Omental fat pad (tissue), 4 donors: ENCODE results near the gene CSAD. TPM values are rescaled to one million over a fixed set of nuclear protein-coding genes. Genes with fewer than 3 reads are reported as not detected.

Source experiments
- ATAC-seq: fragments of 150-250 bp; one replicate; pipeline ENCODE4 v1.9.1; 2016; ENCODE audit warnings: mild to moderate bottlenecking, moderate library complexity; ENCODE audit not compliant: low FRiP score
- DNase-seq: peaks from one replicate; pipeline ENCODE4 v3.0.0-alpha.2; 2019; ENCODE audit warnings: low spot score
- CTCF ChIP-seq, 3 donors: fragments of 450-650 bp; IDR thresholded peaks; one replicate each; pipeline ENCODE4 v1.5.1; 2016 to 2017; ENCODE audit warnings: antibody characterized with exemption in 3 of 3, mild to moderate bottlenecking in 3 of 3, moderate library complexity in 2 of 3
- total RNA-seq, 4 donors: library from RNA; depleted of rRNA; stranded (reverse); fragments of >200 nt; gene quantifications; one replicate each; pipeline ENCODE4 v1.1.0, GENCODE V29; 2016

The CSAD gene
- total RNA-seq, 4 donors from 2014 or later: 71.1 to 118 (median 81.7) TPM

GRCh38 chr12:53225635-53226424, 45.1 kb upstream of the CSAD start:
- TF ChIP-seq CTCF (IDR thresholded peaks at IDR 0.05): no peak
- ATAC-seq: no peak
- DNase-seq: no peak

GRCh38 chr12:53224897-53225634, 44.3 kb upstream of the CSAD start:
- DNase-seq: no peak
- ATAC-seq: no peak

GRCh38 chr12:53224061-53224896, 43.6 kb upstream of the CSAD start:
- ATAC-seq (no peak), DNase-seq (no peak)
- TF ChIP-seq CTCF (IDR thresholded peaks at IDR 0.05): no peak

More at GRCh38 chr12:53224897-53225634, 44.3 kb upstream of the CSAD start:
- TF ChIP-seq CTCF (IDR thresholded peaks at IDR 0.05): no peak

- DNase-seq: no peak
- ATAC-seq: no peak
- no peak for TF ChIP-seq CTCF (IDR thresholded peaks at IDR 0.05)
Observed at GRCh38 chr12:53223389-53224060, 42.8 kb upstream of the CSAD start.

GRCh38 chr12:53222806-53223261, 42.1 kb upstream of the CSAD start:
- no peak for TF ChIP-seq CTCF (IDR thresholded peaks at IDR 0.05)
- ATAC-seq (no peak), DNase-seq (no peak)

- ATAC-seq (no peak), DNase-seq (no peak)
- no peak for TF ChIP-seq CTCF (IDR thresholded peaks at IDR 0.05)
Observed at GRCh38 chr12:53222170-53222721, 41.5 kb upstream of the CSAD start.
